GM19023 (cell line): ENCODE data around the gene PPP2R3A.
A peak's percentile ranks its signal among the peaks of the same experiment; 100 is the strongest.
"Not testable (repeated sequence)": the region's sequence is repeated elsewhere in the genome, so short reads cannot be mapped to it uniquely, and the experiment has no call there.

ENCODE experiments used
- ATAC-seq: cut with Tn5 transposase; IDR thresholded peaks from one replicate; pipeline ENCODE4 v1.9.1; 2021; ENCODE audit warnings: mild to moderate bottlenecking, moderate library complexity; ENCODE audit not compliant: unreplicated experiment

Gene PPP2R3A

GRCh38 chr3:136078421-136079364 lies 113.2 kb downstream of the PPP2R3A start:
- no peak for ATAC-seq

- ATAC-seq, result not testable (repeated sequence)
These were observed 118.3 kb downstream of the PPP2R3A start for GRCh38 chr3:136083641-136084382.

- not testable (repeated sequence) for ATAC-seq
These were observed 119.5 kb downstream of the PPP2R3A start for GRCh38 chr3:136085067-136085466.

GRCh38 chr3:136093771-136094170 lies 128.2 kb downstream of the PPP2R3A start:
- no peak for ATAC-seq

- no peak for ATAC-seq
These were observed 139.5 kb downstream of the PPP2R3A start for GRCh38 chr3:136105044-136105443.

GRCh38 chr3:136106101-136106500 lies 140.6 kb downstream of the PPP2R3A start:
- no peak for ATAC-seq

- no peak for ATAC-seq
These were observed 144.0 kb downstream of the PPP2R3A start for GRCh38 chr3:136109499-136109898.

GRCh38 chr3:136110481-136110880 lies 145.0 kb downstream of the PPP2R3A start:
- no peak for ATAC-seq

GRCh38 chr3:136114421-136114820 lies 148.9 kb downstream of the PPP2R3A start:
- no peak for ATAC-seq

GRCh38 chr3:136119332-136119731 lies 153.8 kb downstream of the PPP2R3A start:
- ATAC-seq, result not testable (repeated sequence)

GRCh38 chr3:136119783-136120182 lies 154.3 kb downstream of the PPP2R3A start:
- not testable (repeated sequence) for ATAC-seq

- peak; percentile 60 for ATAC-seq
These were observed 155.1 kb downstream of the PPP2R3A start for GRCh38 chr3:136120373-136121348.

GRCh38 chr3:136122006-136122405 lies 156.5 kb downstream of the PPP2R3A start:
- no peak for ATAC-seq

- ATAC-seq, result not testable (repeated sequence)
These were observed 166.1 kb downstream of the PPP2R3A start for GRCh38 chr3:136131647-136132046.

GRCh38 chr3:136134091-136134490 lies 168.6 kb downstream of the PPP2R3A start:
- no peak for ATAC-seq

- ATAC-seq, result no peak
These were observed 169.7 kb downstream of the PPP2R3A start for GRCh38 chr3:136135039-136135802.

GRCh38 chr3:136136454-136136853 lies 170.9 kb downstream of the PPP2R3A start:
- no peak for ATAC-seq

- ATAC-seq, result no peak
These were observed 175.8 kb downstream of the PPP2R3A start for GRCh38 chr3:136141291-136141785.

- ATAC-seq, result no peak
These were observed 176.4 kb downstream of the PPP2R3A start for GRCh38 chr3:136141891-136142290.

GRCh38 chr3:136142592-136142991 lies 177.1 kb downstream of the PPP2R3A start:
- no peak for ATAC-seq
